GM18858 (cell line): ENCODE results near the gene RFTN1.
A peak's percentile ranks its signal among the peaks of the same experiment; 100 is the strongest.

Experiments
- ATAC-seq: cut with Tn5 transposase; IDR thresholded peaks from one replicate; pipeline ENCODE4 v1.9.1; 2021; ENCODE audit not compliant: unreplicated experiment

The RFTN1 gene

DNA sequence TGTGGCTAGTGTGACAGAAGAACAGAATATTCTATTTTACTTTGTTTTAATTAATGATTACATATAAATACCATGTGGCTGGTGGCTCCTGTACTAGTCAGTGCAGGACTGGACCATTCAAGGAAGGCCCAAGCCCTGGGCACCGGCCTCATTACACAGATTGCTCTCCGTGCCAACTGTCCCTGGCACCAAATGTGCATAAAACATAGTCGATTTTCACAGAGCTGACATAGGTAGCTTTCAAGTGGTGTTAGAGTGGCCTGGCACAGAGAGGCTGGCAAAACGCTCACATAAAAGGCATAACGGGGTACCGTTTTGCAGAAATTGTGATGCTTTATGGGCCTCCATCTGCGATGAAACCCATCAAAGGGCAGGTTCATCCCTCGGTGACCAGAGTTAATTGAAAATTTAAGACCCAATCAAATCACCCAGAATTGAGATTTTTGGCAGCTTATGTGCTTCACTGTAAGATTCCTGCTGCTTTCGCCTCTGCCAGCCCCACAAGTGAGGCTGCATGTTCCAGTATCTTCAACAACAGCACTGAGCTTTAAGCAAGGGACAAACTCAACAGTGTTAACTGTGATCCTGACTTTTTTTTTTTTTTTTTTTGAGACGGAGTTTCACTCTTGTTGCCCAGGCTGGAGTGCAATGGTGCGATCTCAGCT, 25.9 kb downstream of the RFTN1 start:
- no peak for ATAC-seq

DNA sequence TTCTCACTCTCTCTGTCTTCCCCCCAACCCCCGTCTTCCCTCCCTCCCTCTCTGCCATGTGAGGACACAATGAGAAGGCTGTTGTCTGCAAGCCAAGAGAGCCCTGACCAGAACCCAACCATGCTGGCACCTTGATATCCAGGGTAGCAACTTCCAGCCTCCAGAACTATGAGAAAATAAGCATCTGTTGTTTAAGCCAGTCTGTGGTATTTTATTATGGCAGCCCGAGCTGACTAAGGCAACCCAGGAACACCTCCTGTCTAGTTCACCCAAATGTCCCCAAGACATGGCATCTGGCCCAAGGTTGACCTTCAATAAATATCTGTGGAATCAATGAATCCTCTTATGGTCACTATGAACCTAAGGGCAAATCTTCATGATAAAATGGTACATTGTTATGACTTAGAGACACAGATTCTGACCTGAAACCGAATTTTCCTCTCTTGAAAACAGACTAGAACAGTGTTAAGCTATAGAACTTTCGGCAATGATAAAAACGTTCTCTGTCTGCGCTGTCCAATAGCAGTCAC, 26.5 kb downstream of the RFTN1 start:
- ATAC-seq = no peak

DNA sequence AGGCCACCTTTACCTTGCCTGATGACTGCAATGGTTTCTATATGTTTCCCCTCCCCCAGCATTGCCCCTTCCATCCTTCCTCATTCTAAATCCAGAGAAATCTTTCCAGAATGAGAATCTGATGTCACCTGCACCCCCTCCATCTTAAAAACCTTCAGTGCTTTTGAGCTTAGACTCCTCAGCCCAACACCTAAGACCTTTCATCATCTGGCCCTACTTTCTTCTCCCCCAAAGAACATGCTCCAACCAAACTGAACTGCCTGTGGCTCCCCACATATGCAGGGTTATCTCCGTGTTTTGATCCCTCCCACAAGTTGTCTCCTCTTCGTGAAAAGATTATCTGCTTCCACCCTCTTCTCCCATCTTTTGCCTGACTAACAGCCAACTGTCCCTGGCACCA, 27.3 kb downstream of the RFTN1 start:
- ATAC-seq = no peak

DNA sequence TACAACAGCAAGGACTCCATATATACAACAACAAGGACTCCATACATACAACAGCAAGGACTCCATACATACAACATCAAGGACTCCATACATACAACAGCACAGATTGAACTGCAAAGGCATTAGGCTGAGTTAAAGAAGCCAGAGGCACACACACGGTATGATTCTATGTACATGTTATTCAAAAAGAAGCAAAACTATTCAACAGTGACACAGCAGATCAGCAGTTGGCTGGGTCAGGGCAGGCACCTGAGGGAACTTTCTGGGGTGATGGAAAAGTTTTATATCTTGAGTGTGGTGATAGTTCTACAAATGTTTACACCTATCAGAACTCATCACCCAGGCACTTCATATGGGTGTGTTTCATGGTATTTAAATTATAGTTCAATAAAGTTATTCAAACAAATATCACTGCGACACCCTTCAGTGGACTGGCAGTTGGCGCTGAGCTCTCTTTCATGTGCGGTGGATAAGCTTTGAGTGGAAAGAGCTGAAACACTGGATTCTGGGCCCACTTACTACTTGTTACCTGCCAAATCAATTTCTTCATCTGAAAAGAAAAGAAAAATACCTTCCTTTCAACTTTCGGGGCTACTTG, 28.0 kb downstream of the RFTN1 start:
- ATAC-seq = no peak

- no peak for ATAC-seq
Observed at GRCh38 chr3:16484984-16485383, 28.5 kb downstream of the RFTN1 start.

GRCh38 chr3:16484216-16484615, 29.3 kb downstream of the RFTN1 start:
- no peak for ATAC-seq

DNA sequence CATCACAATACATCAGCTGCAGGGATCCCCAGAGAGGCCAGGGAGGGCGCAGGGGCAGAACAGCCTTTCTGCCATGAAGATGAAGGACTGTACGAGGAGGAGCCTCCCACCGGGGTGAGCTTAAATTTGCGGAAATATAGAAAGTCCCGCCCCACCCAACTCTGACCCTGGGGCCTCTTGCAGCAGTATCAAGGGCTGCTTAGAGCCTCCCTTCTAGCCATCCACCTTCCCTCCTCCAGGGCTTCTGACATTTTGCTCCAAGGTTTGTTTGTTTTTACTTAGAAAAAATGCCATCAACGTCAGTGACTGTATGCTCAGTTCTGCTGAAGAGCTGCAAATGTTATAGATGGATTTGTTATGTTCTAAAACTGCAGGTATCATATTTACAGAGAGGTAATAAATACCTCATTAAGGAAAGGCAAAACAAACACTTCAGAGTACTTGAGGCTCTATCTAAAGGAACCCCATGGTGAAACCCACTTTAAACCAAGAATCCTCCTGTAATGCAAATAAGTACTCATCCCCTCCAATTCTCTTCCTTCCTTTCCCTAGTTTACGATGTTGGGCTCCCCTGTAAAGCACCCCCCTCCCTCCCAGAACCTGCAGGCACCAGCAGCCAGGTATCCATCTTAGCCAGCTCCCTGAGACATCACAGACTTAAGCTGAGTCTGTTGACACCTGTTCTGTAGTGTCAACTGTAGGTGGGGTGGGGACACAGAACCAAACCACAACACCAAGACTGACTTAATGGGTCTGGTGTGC, 30.5 kb downstream of the RFTN1 start:
- ATAC-seq = peak; percentile 43

DNA sequence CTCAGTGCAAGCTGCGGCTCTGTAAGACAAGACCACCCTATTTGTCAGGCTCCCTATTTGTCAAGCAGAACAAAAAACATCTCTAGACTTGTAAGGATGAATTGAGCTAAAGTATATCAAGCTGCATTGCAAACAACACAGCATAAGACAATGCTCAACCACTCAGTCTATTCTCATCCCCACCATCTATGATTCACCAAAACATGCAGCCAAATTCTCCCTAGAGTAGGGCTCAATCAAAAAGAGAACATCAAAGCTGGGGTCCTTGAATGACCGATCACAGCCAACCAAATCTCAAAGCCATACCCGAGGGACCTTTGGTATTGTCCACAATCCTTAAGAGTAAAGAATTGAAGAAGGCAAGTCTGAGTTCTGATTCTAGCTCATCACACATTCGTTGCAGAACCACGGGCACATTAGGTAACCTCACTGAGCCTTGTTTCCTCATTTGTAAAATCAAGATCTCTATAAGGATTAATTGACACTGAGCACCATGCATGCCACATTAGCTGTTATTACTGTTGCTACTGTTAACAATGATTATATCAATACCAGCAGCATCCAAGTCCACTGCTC, 31.2 kb downstream of the RFTN1 start:
- no peak for ATAC-seq

DNA sequence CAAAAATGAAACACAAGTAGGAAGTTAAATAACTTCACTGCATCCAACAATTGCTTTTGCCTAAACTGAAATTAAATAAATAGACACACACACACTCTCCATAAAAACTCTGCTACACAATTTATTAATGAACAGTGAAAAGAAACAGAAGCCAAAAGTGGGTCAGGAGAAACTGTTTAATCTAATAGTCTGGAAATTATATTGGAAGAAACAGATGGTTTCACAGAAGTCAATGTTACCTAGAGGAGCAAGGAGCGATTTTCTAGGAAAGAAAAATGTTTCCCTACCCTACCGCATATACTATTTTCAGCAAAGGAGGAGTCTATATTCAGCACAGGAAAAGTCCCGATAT, 32.0 kb downstream of the RFTN1 start:
- ATAC-seq = no peak

GRCh38 chr3:16480861-16481545, 32.5 kb downstream of the RFTN1 start:
- ATAC-seq = no peak

DNA sequence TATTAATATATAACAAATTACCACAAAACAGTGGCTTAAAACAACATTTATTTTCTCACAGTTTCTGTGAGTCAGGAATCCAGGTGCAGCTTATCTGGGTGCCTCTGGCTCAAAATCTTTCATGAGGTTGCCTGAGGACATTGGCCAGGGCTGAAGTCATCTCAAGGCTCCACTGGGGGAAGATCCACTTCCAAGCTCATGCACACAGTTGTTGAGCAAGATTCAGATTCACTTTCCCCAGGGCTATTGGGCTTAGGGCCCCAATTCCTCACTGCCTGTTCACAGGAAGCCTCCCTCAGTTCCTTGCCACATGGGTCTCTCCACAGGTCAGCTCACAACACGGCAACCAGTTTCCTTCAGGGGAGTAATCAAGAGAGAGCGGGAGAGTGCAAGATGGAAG, 35.0 kb downstream of the RFTN1 start:
- ATAC-seq = no peak

- no peak for ATAC-seq
Observed at GRCh38 chr3:16477521-16477920, 36.0 kb downstream of the RFTN1 start.

DNA sequence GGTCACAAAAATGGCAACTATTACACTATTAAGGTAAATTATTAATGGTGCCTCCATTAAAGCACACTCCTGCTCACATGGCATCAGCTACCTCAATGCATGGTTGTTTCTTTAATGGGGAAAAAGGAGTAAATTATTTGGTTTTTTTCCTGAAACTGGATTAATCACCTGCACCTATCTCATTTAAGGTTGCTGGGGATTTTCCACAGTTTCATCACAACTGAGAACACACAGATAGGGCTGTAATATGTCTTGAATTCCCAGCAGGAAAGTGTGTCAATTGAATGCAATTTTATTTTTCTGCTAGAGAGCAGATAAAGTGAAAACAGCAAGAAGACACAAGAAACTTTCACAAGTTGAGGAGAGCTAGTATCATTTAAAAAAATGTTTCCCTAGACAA, 36.4 kb downstream of the RFTN1 start:
- no peak for ATAC-seq

DNA sequence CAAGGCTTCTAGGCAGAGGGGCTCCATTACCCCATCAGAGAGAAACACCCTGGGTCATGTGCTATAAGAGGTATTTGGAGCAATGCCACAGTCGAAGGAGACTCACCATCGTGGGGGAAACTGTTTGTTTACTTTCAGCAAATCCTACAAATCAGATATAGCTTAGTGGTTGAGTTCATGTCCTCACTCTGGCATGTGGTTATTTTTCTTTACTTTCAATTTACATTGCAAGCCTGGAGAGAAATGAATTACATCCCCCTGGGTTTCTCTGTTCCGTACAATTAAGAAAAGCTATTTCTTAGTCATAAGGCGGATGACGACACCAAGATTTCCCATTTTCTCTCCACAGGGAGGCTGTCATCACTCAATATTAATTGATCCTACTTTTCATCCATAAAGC, 36.9 kb downstream of the RFTN1 start:
- no peak for ATAC-seq

- ATAC-seq = no peak
Observed at GRCh38 chr3:16475766-16476165, 37.7 kb downstream of the RFTN1 start.

- no peak for ATAC-seq
Observed at GRCh38 chr3:16474920-16475319, 38.6 kb downstream of the RFTN1 start.

- no peak for ATAC-seq
Observed at GRCh38 chr3:16474216-16474615, 39.3 kb downstream of the RFTN1 start.

DNA sequence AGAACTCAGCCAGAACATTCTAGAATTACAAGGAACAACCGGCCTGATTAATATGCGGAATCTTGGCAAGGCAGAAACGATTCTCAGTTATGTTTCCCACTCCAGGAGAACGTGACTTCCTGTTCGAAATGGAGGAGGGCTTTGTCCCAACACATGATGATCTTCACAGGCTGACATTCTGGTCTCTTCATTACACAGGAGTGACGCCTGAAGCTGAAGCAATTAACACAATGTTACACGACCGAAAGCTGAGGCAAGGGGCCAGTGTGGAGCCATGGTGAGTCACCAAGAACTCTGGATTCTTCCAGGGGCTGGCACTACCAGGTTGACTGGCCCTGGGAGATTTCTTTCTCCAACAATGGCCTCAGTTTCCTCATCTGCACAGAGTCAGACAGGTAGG, 40.9 kb downstream of the RFTN1 start:
- no peak for ATAC-seq

- ATAC-seq = no peak
Observed at GRCh38 chr3:16471897-16472296, 41.6 kb downstream of the RFTN1 start.

GRCh38 chr3:16470590-16470989, 42.9 kb downstream of the RFTN1 start:
- ATAC-seq = no peak
